ENCODE measurements around the gene KPNA3.
A peak's percentile ranks its signal among the peaks of the same experiment; 100 is the strongest.

KPNA3 gene

GRCh38 chr13:49670828-49671227 lies 121.7 kb downstream of the KPNA3 start:
- Histone ChIP-seq H3K9me3 (ENCODE audit: low read depth, low read length) (no peaks in the 10 kb centered on the region), H3K9ac (ENCODE audit: insufficient read length) (no peak overlapping the region), H3K36me3 (ENCODE audit: insufficient read depth, low read length) (peaks cover 34% of the 10 kb centered on the region; the same call in 1 of the 2 replicates), H3K4me3 (no peak overlapping the region), H3K27ac (peak overlapping the region; percentile 37)
- no peak for DNase-seq (ENCODE audit: low read depth, low spot score)
- TF ChIP-seq FOXP2 (optimal IDR thresholded peaks at IDR 0.05; ENCODE audit: control extremely low read depth, extremely low read length, insufficient read depth): no peak
- no peak for TF ChIP-seq POLR2AphosphoS5 (IDR thresholded peaks at IDR 0.05; ENCODE audit: borderline replicate concordance, low read depth, low read length)
- TF ChIP-seq EZH2 (IDR thresholded peaks at IDR 0.05): no peak

GRCh38 chr13:49669735-49670309 lies 122.7 kb downstream of the KPNA3 start:
- Histone ChIP-seq H3K36me3 (ENCODE audit: insufficient read depth, low read length) (peaks cover 30% of the 10 kb centered on the region; the same call in 1 of the 2 replicates), H3K9ac (ENCODE audit: insufficient read length) (no peak overlapping the region), H3K27ac (peak overlapping the region; percentile 51; the same call in 1 of the 2 replicates), H3K9me3 (ENCODE audit: low read depth, low read length) (no peaks in the 10 kb centered on the region), H3K4me3 (no peak overlapping the region)
- TF ChIP-seq FOXP2 (optimal IDR thresholded peaks at IDR 0.05; ENCODE audit: control extremely low read depth, extremely low read length, insufficient read depth) (no peak), EZH2 (IDR thresholded peaks at IDR 0.05) (no peak), POLR2AphosphoS5 (IDR thresholded peaks at IDR 0.05; ENCODE audit: borderline replicate concordance, low read depth, low read length) (no peak)
- DNase-seq (ENCODE audit: low read depth, low spot score): no peak

GRCh38 chr13:49667773-49668172 lies 124.7 kb downstream of the KPNA3 start:
- H3K36me3 ChIP-seq (ENCODE audit: insufficient read depth, low read length): peaks cover 34% of the 10 kb centered on the region

GRCh38 chr13:49664606-49665005 lies 127.9 kb downstream of the KPNA3 start:
- Histone ChIP-seq H3K9ac (ENCODE audit: insufficient read length) (no peak overlapping the region), H3K9me3 (ENCODE audit: low read depth, low read length) (no peaks in the 10 kb centered on the region), H3K27ac (no peak overlapping the region), H3K36me3 (ENCODE audit: insufficient read depth, low read length) (peaks cover 52% of the 10 kb centered on the region), H3K4me3 (no peak overlapping the region)
- DNase-seq (ENCODE audit: low read depth, low spot score): no peak
- TF ChIP-seq POLR2AphosphoS5 (IDR thresholded peaks at IDR 0.05; ENCODE audit: borderline replicate concordance, low read depth, low read length) (no peak), FOXP2 (optimal IDR thresholded peaks at IDR 0.05; ENCODE audit: control extremely low read depth, extremely low read length, insufficient read depth) (no peak), EZH2 (IDR thresholded peaks at IDR 0.05) (no peak)

More at GRCh38 chr13:49667773-49668172, 124.7 kb downstream of the KPNA3 start:
- no peak for TF ChIP-seq FOXP2 (optimal IDR thresholded peaks at IDR 0.05; ENCODE audit: control extremely low read depth, extremely low read length, insufficient read depth)
- no peak for TF ChIP-seq POLR2AphosphoS5 (IDR thresholded peaks at IDR 0.05; ENCODE audit: borderline replicate concordance, low read depth, low read length)
- TF ChIP-seq EZH2 (IDR thresholded peaks at IDR 0.05): no peak
- Histone ChIP-seq H3K9me3 (ENCODE audit: low read depth, low read length) (no peaks in the 10 kb centered on the region), H3K9ac (ENCODE audit: insufficient read length) (no peak overlapping the region), H3K4me3 (no peak overlapping the region), H3K27ac (no peak overlapping the region)
- no peak for DNase-seq (ENCODE audit: low read depth, low spot score)

- no peak overlapping the region for H3K27ac ChIP-seq
- H3K4me3 ChIP-seq: no peak overlapping the region
- peaks cover 19% of the 10 kb centered on the region; the same call in 1 of the 2 replicates for H3K36me3 ChIP-seq (ENCODE audit: insufficient read depth, low read length)
- DNase-seq (ENCODE audit: low read depth, low spot score): no peak
- TF ChIP-seq EZH2 (IDR thresholded peaks at IDR 0.05) (no peak), POLR2AphosphoS5 (IDR thresholded peaks at IDR 0.05; ENCODE audit: borderline replicate concordance, low read depth, low read length) (no peak), FOXP2 (optimal IDR thresholded peaks at IDR 0.05; ENCODE audit: control extremely low read depth, extremely low read length, insufficient read depth) (no peak)
- H3K9ac ChIP-seq (ENCODE audit: insufficient read length): no peak overlapping the region
- H3K9me3 ChIP-seq (ENCODE audit: low read depth, low read length): no peaks in the 10 kb centered on the region
Measured at GRCh38 chr13:49657241-49657641, 135.2 kb downstream of the KPNA3 start.

- no peak for TF ChIP-seq POLR2AphosphoS5 (IDR thresholded peaks at IDR 0.05; ENCODE audit: borderline replicate concordance, low read depth, low read length)
- TF ChIP-seq FOXP2 (optimal IDR thresholded peaks at IDR 0.05; ENCODE audit: control extremely low read depth, extremely low read length, insufficient read depth): no peak
- no peak for TF ChIP-seq EZH2 (IDR thresholded peaks at IDR 0.05)
- H3K9me3 ChIP-seq (ENCODE audit: low read depth, low read length): no peaks in the 10 kb centered on the region
- H3K36me3 ChIP-seq (ENCODE audit: insufficient read depth, low read length): peaks cover 14% of the 10 kb centered on the region; the same call in 1 of the 2 replicates
- H3K9ac ChIP-seq (ENCODE audit: insufficient read length): no peak overlapping the region
- no peak for DNase-seq (ENCODE audit: low read depth, low spot score)
- H3K27ac ChIP-seq: no peak overlapping the region
- no peak overlapping the region for H3K4me3 ChIP-seq
Measured at GRCh38 chr13:49655906-49656305, 136.6 kb downstream of the KPNA3 start.

- no peak for DNase-seq (ENCODE audit: low read depth, low spot score)
- Histone ChIP-seq H3K4me3 (no peak overlapping the region), H3K27ac (no peak overlapping the region), H3K9me3 (ENCODE audit: low read depth, low read length) (no peaks in the 10 kb centered on the region), H3K36me3 (ENCODE audit: insufficient read depth, low read length) (peaks cover 3% of the 10 kb centered on the region; the same call in 1 of the 2 replicates), H3K9ac (ENCODE audit: insufficient read length) (no peak overlapping the region)
- no peak for TF ChIP-seq FOXP2 (optimal IDR thresholded peaks at IDR 0.05; ENCODE audit: control extremely low read depth, extremely low read length, insufficient read depth)
- no peak for TF ChIP-seq POLR2AphosphoS5 (IDR thresholded peaks at IDR 0.05; ENCODE audit: borderline replicate concordance, low read depth, low read length)
Measured at GRCh38 chr13:49654011-49654410, 138.5 kb downstream of the KPNA3 start.

- no peaks in the 10 kb centered on the region for H3K9me3 ChIP-seq (ENCODE audit: low read depth, low read length)
- DNase-seq (ENCODE audit: low read depth, low spot score): no peak
- H3K36me3 ChIP-seq (ENCODE audit: insufficient read depth, low read length): peaks cover 3% of the 10 kb centered on the region; the same call in 1 of the 2 replicates
- no peak overlapping the region for H3K27ac ChIP-seq
- no peak overlapping the region for H3K4me3 ChIP-seq
- TF ChIP-seq POLR2AphosphoS5 (IDR thresholded peaks at IDR 0.05; ENCODE audit: borderline replicate concordance, low read depth, low read length) (no peak), EZH2 (IDR thresholded peaks at IDR 0.05) (no peak), FOXP2 (optimal IDR thresholded peaks at IDR 0.05; ENCODE audit: control extremely low read depth, extremely low read length, insufficient read depth) (no peak)
- no peak overlapping the region for H3K9ac ChIP-seq (ENCODE audit: insufficient read length)
Measured at GRCh38 chr13:49653478-49653877, 139.0 kb downstream of the KPNA3 start.
